T-helper 22 cell (primary cell): ENCODE data around the gene WIF1.

Source experiments
- DNase-seq: peaks from one replicate; pipeline ENCODE4 v3.0.0-alpha.2; 2020; ENCODE audit warnings: low read depth

WIF1 gene

GRCh38 chr12:65122703-65123102 lies 1.6 kb upstream of the WIF1 start:
- no peak for DNase-seq

GRCh38 chr12:65121956-65122469 lies 908 bp upstream of the WIF1 start:
- DNase-seq, result no peak

- no peak for DNase-seq
These were observed 2.0 kb downstream of the WIF1 start for GRCh38 chr12:65119063-65119462.

GRCh38 chr12:65113621-65114035 lies 7.5 kb downstream of the WIF1 start:
- no peak for DNase-seq

- no peak for DNase-seq
These were observed 14.2 kb downstream of the WIF1 start for GRCh38 chr12:65106948-65107347.

GRCh38 chr12:65100140-65100539 lies 21.0 kb downstream of the WIF1 start:
- no peak for DNase-seq

- DNase-seq, result no peak
These were observed 21.9 kb downstream of the WIF1 start for GRCh38 chr12:65099182-65099581.

- DNase-seq, result no peak
These were observed 22.7 kb downstream of the WIF1 start for GRCh38 chr12:65098364-65098763.

GRCh38 chr12:65094722-65095121 lies 26.4 kb downstream of the WIF1 start:
- DNase-seq, result no peak

GRCh38 chr12:65093606-65094005 lies 27.5 kb downstream of the WIF1 start:
- no peak for DNase-seq

GRCh38 chr12:65090461-65090860 lies 30.6 kb downstream of the WIF1 start:
- DNase-seq, result no peak

- DNase-seq, result no peak
These were observed 34.9 kb downstream of the WIF1 start for GRCh38 chr12:65086236-65086635.

- DNase-seq, result no peak
These were observed 36.5 kb downstream of the WIF1 start for GRCh38 chr12:65084579-65084978.

GRCh38 chr12:65083581-65083980 lies 37.5 kb downstream of the WIF1 start:
- DNase-seq, result no peak

- DNase-seq, result no peak
These were observed 38.7 kb downstream of the WIF1 start for GRCh38 chr12:65082406-65082805.

- no peak for DNase-seq
These were observed 39.6 kb downstream of the WIF1 start for GRCh38 chr12:65081496-65081895.

GRCh38 chr12:65074932-65075331 lies 46.2 kb downstream of the WIF1 start:
- no peak for DNase-seq

GRCh38 chr12:65069336-65069735 lies 51.8 kb downstream of the WIF1 start:
- no peak for DNase-seq

GRCh38 chr12:65067383-65067782 lies 53.7 kb downstream of the WIF1 start:
- DNase-seq, result no peak

- DNase-seq, result no peak
These were observed 65.2 kb downstream of the WIF1 start for GRCh38 chr12:65055859-65056258.

GRCh38 chr12:65051218-65051617 lies 69.9 kb downstream of the WIF1 start:
- DNase-seq, result no peak

- no peak for DNase-seq
These were observed 75.8 kb downstream of the WIF1 start for GRCh38 chr12:65045269-65045668.

GRCh38 chr12:65039301-65039700 lies 81.8 kb downstream of the WIF1 start:
- no peak for DNase-seq

GRCh38 chr12:65025136-65025535 lies 96.0 kb downstream of the WIF1 start:
- no peak for DNase-seq

- DNase-seq, result no peak
These were observed 97.6 kb downstream of the WIF1 start for GRCh38 chr12:65023485-65023884.
